Central memory CD8-positive, alpha-beta T cell (primary cell): Measurements from ENCODE around the gene TNC.

ENCODE experiments used
- ATAC-seq: fragments of 150-1000 bp; cut with Tn5 transposase; replicated peaks from 2 replicates; pipeline ENCODE4 v1.10.0; 2022; ENCODE audit warnings: mild to moderate bottlenecking, moderate FRiP score, moderate number of reproducible peaks; ENCODE audit not compliant: poor library complexity, severe bottlenecking; ENCODE audit errors: extremely low read depth
- DNase-seq, 2 donors: peaks; one replicate each; pipeline ENCODE4 v3.0.0; 2021; ENCODE audit warnings: low spot score in 2 of 2
- H3K27ac Mint-ChIP-seq: one replicate; pipeline ENCODE4 v1.8.0; 2022; ENCODE audit warnings: low read depth, mild to moderate bottlenecking, moderate library complexity, mixed read lengths
- H3K27me3 Mint-ChIP-seq: one replicate; pipeline ENCODE4 v1.8.0; 2022; ENCODE audit warnings: mixed read lengths
- H3K36me3 Mint-ChIP-seq: one replicate; pipeline ENCODE4 v1.8.0; 2022; ENCODE audit warnings: mild to moderate bottlenecking, moderate library complexity, mixed read lengths; ENCODE audit not compliant: insufficient read depth
- H3K4me1 Mint-ChIP-seq: one replicate; pipeline ENCODE4 v1.8.0; 2022; ENCODE audit warnings: mixed read lengths
- H3K4me3 Mint-ChIP-seq: one replicate; pipeline ENCODE4 v1.8.0; 2022; ENCODE audit warnings: mild to moderate bottlenecking, moderate library complexity, mixed read lengths
- H3K9me3 Mint-ChIP-seq: one replicate; pipeline ENCODE4 v1.8.0; 2022; ENCODE audit warnings: mixed read lengths

TNC gene

GRCh38 chr9:115025721-115026120 is 92.2 kb downstream of the TNC start:
- Mint-ChIP-seq H3K9me3 (no peaks in the 10 kb centered on the region), H3K4me1 (no peaks in the 10 kb centered on the region), H3K4me3 (no peak overlapping the region), H3K36me3 (no peaks in the 10 kb centered on the region), H3K27me3 (peaks cover 31% of the 10 kb centered on the region), H3K27ac (no peak overlapping the region)
- no peak for ATAC-seq
- DNase-seq: no peak

GRCh38 chr9:115024925-115025535 is 92.9 kb downstream of the TNC start:
- Mint-ChIP-seq H3K27ac (no peak overlapping the region), H3K36me3 (no peaks in the 10 kb centered on the region), H3K9me3 (no peaks in the 10 kb centered on the region), H3K4me1 (no peaks in the 10 kb centered on the region), H3K27me3 (peaks cover 32% of the 10 kb centered on the region), H3K4me3 (no peak overlapping the region)
- DNase-seq: no peak
- ATAC-seq: no peak

GRCh38 chr9:115022760-115023434 is 95.1 kb downstream of the TNC start:
- H3K36me3 Mint-ChIP-seq: no peaks in the 10 kb centered on the region

GRCh38 chr9:115018547-115019435 is 99.2 kb downstream of the TNC start:
- no peaks in the 10 kb centered on the region for H3K4me1 Mint-ChIP-seq
- no peaks in the 10 kb centered on the region for H3K9me3 Mint-ChIP-seq
- H3K4me3 Mint-ChIP-seq: no peak overlapping the region
- no peaks in the 10 kb centered on the region for H3K36me3 Mint-ChIP-seq
- ATAC-seq (no peak), DNase-seq (no peak)
- H3K27me3 Mint-ChIP-seq: peaks cover 11% of the 10 kb centered on the region
- H3K27ac Mint-ChIP-seq: no peak overlapping the region

More at GRCh38 chr9:115022760-115023434, 95.1 kb downstream of the TNC start:
- peaks cover 31% of the 10 kb centered on the region for H3K27me3 Mint-ChIP-seq
- no peaks in the 10 kb centered on the region for H3K4me1 Mint-ChIP-seq
- no peak overlapping the region for H3K27ac Mint-ChIP-seq
- ATAC-seq: no peak
- no peaks in the 10 kb centered on the region for H3K9me3 Mint-ChIP-seq
- DNase-seq: no peak
- H3K4me3 Mint-ChIP-seq: no peak overlapping the region

GRCh38 chr9:115016344-115016743 is 101.6 kb downstream of the TNC start:
- Mint-ChIP-seq H3K27me3 (peaks cover 8% of the 10 kb centered on the region), H3K4me1 (no peaks in the 10 kb centered on the region), H3K4me3 (no peak overlapping the region), H3K9me3 (no peaks in the 10 kb centered on the region), H3K27ac (no peak overlapping the region), H3K36me3 (no peaks in the 10 kb centered on the region)
- no peak for DNase-seq
- ATAC-seq: no peak

GRCh38 chr9:115015018-115015635 is 102.8 kb downstream of the TNC start:
- Mint-ChIP-seq H3K27me3 (no peaks in the 10 kb centered on the region), H3K27ac (no peak overlapping the region), H3K36me3 (peaks cover 1% of the 10 kb centered on the region), H3K4me3 (no peak overlapping the region), H3K9me3 (no peaks in the 10 kb centered on the region), H3K4me1 (no peaks in the 10 kb centered on the region)
- DNase-seq (no peak), ATAC-seq (no peak)

- ATAC-seq: no peak
- Mint-ChIP-seq H3K27me3 (no peaks in the 10 kb centered on the region), H3K4me3 (no peak overlapping the region), H3K36me3 (peaks cover 1% of the 10 kb centered on the region), H3K9me3 (no peaks in the 10 kb centered on the region), H3K4me1 (no peaks in the 10 kb centered on the region), H3K27ac (no peak overlapping the region)
- DNase-seq: no peak
These were observed 103.5 kb downstream of the TNC start for GRCh38 chr9:115014438-115014837.

GRCh38 chr9:115013998-115014397 is 104.0 kb downstream of the TNC start:
- no peaks in the 10 kb centered on the region for H3K27me3 Mint-ChIP-seq
- H3K9me3 Mint-ChIP-seq: no peaks in the 10 kb centered on the region
- no peak overlapping the region for H3K27ac Mint-ChIP-seq
- H3K4me3 Mint-ChIP-seq: no peak overlapping the region
- H3K4me1 Mint-ChIP-seq: no peaks in the 10 kb centered on the region
- H3K36me3 Mint-ChIP-seq: peaks cover 1% of the 10 kb centered on the region
- peak; percentile 67 to 69 for DNase-seq
- peak; percentile 71 for ATAC-seq

GRCh38 chr9:115012486-115012885 is 105.5 kb downstream of the TNC start:
- Mint-ChIP-seq H3K4me3 (no peak overlapping the region), H3K4me1 (no peaks in the 10 kb centered on the region), H3K27ac (no peak overlapping the region), H3K36me3 (peaks cover 1% of the 10 kb centered on the region), H3K9me3 (no peaks in the 10 kb centered on the region), H3K27me3 (no peaks in the 10 kb centered on the region)
- DNase-seq (no peak), ATAC-seq (no peak)

GRCh38 chr9:115010874-115011273 is 107.1 kb downstream of the TNC start:
- Mint-ChIP-seq H3K4me1 (no peaks in the 10 kb centered on the region), H3K27me3 (no peaks in the 10 kb centered on the region), H3K9me3 (no peaks in the 10 kb centered on the region), H3K36me3 (peaks cover 1% of the 10 kb centered on the region), H3K27ac (no peak overlapping the region), H3K4me3 (no peak overlapping the region)
- DNase-seq: no peak
- ATAC-seq: no peak

- no peak overlapping the region for H3K4me3 Mint-ChIP-seq
- H3K4me1 Mint-ChIP-seq: no peaks in the 10 kb centered on the region
- DNase-seq: no peak
- no peak for ATAC-seq
- no peak overlapping the region for H3K27ac Mint-ChIP-seq
- H3K9me3 Mint-ChIP-seq: no peaks in the 10 kb centered on the region
- no peaks in the 10 kb centered on the region for H3K27me3 Mint-ChIP-seq
- peaks cover 1% of the 10 kb centered on the region for H3K36me3 Mint-ChIP-seq
These were observed 109.3 kb downstream of the TNC start for GRCh38 chr9:115008536-115009270.

GRCh38 chr9:115006660-115007059 is 111.3 kb downstream of the TNC start:
- no peak for DNase-seq
- Mint-ChIP-seq H3K36me3 (peaks cover 3% of the 10 kb centered on the region), H3K4me3 (no peak overlapping the region), H3K9me3 (no peaks in the 10 kb centered on the region), H3K4me1 (no peaks in the 10 kb centered on the region), H3K27me3 (peaks cover 6% of the 10 kb centered on the region), H3K27ac (no peak overlapping the region)
- no peak for ATAC-seq
